Calu3 (cell line): ENCODE results near the gene CLDN20. TPM values are rescaled to one million over a fixed set of nuclear protein-coding genes. Genes with fewer than 3 reads are reported as not detected.

ENCODE experiments used
- BruUV-seq: library from RNA; stranded (reverse); fragments of 400-500 nt; replicated peaks from 2 replicates; lab custom pipeline; 2021; lab: Mats Ljungman, UMichigan
- CTCF ChIA-PET: fragments of 300-600 bp; sonication (Branson Sonifier 250); formaldehyde crosslinking; loops from one replicate; lab custom pipeline; 2022; ENCODE audit warnings: antibody characterized with exemption; lab: Charles Lee
- DNase-seq: peaks from one replicate; pipeline ENCODE4 v3.0.0; 2022
- H3K27ac Mint-ChIP-seq: one replicate; pipeline ENCODE4 v1.8.0; 2022; ENCODE audit warnings: mixed read lengths; ENCODE audit not compliant: unreplicated experiment
- H3K27me3 Mint-ChIP-seq: one replicate; pipeline ENCODE4 v1.8.0; 2022; ENCODE audit warnings: mixed read lengths; ENCODE audit not compliant: unreplicated experiment
- H3K36me3 Mint-ChIP-seq: one replicate; pipeline ENCODE4 v1.8.0; 2022; ENCODE audit warnings: mild to moderate bottlenecking, moderate library complexity, mixed read lengths; ENCODE audit not compliant: insufficient read depth, unreplicated experiment
- H3K4me1 Mint-ChIP-seq: one replicate; pipeline ENCODE4 v1.8.0; 2022; ENCODE audit warnings: mild to moderate bottlenecking, low read depth, mixed read lengths; ENCODE audit not compliant: unreplicated experiment
- H3K4me3 Mint-ChIP-seq: one replicate; pipeline ENCODE4 v1.8.0; 2022; ENCODE audit warnings: mild to moderate bottlenecking, low read depth, moderate library complexity, mixed read lengths; ENCODE audit not compliant: unreplicated experiment
- H3K9me3 Mint-ChIP-seq: one replicate; pipeline ENCODE4 v1.8.0; 2022; ENCODE audit warnings: low read depth, mixed read lengths; ENCODE audit not compliant: unreplicated experiment
- intact Hi-C: fragments of 100-400 bp; cut with micrococcal nuclease; formaldehyde crosslinking; loops from one replicate; pipeline ENCODE4 v1.10.0; 2022; ENCODE audit not compliant: unreplicated experiment
- total RNA-seq: library from RNA; stranded (reverse); gene quantifications from 2 replicates; pipeline ENCODE4 v1.2.3, GENCODE V29; 2022
- TF ChIP-seq, protein P1 (sequence below): fragments of 200-600 bp; IDR thresholded peaks from one replicate; pipeline ENCODE4 v1.8.0; 2022; ENCODE audit warnings: antibody characterized with exemption; ENCODE audit not compliant: unreplicated experiment

Gene CLDN20
- total RNA-seq, 1 experiment from 2014 or later, result not detected

DNA sequence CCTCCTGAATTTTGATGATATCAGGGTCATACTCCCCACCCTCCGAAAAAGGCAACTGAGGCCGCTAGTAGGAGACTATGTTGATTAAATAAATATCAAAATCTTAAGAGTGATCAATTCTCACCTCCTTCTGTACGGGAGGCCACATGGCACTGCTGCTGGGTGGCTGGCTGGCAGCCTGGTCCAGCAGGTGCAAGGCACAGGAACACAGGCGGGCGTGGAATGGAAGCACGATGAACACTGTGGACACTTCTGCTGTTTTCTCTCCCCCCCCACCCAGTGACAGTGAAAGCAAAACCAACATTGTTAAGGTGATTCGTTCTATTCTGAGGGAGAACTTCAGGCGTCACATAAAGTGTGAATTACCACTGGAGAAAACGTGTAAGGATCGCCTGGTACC, 9.7 kb upstream of the CLDN20 start:
- Mint-ChIP-seq H3K27me3 (no peaks in the 10 kb centered on the region), H3K36me3 (peaks cover 24% of the 10 kb centered on the region), H3K4me3 (no peak overlapping the region), H3K4me1 (no peaks in the 10 kb centered on the region), H3K27ac (no peak overlapping the region), H3K9me3 (no peaks in the 10 kb centered on the region)
- CTCF ChIA-PET, result no interaction called here
- TF ChIP-seq, protein P1, sequence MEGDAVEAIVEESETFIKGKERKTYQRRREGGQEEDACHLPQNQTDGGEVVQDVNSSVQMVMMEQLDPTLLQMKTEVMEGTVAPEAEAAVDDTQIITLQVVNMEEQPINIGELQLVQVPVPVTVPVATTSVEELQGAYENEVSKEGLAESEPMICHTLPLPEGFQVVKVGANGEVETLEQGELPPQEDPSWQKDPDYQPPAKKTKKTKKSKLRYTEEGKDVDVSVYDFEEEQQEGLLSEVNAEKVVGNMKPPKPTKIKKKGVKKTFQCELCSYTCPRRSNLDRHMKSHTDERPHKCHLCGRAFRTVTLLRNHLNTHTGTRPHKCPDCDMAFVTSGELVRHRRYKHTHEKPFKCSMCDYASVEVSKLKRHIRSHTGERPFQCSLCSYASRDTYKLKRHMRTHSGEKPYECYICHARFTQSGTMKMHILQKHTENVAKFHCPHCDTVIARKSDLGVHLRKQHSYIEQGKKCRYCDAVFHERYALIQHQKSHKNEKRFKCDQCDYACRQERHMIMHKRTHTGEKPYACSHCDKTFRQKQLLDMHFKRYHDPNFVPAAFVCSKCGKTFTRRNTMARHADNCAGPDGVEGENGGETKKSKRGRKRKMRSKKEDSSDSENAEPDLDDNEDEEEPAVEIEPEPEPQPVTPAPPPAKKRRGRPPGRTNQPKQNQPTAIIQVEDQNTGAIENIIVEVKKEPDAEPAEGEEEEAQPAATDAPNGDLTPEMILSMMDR, result no peak
- no peak for DNase-seq
- intact Hi-C loops, result no loop called here
- BruUV-seq, result no TSS peak

DNA sequence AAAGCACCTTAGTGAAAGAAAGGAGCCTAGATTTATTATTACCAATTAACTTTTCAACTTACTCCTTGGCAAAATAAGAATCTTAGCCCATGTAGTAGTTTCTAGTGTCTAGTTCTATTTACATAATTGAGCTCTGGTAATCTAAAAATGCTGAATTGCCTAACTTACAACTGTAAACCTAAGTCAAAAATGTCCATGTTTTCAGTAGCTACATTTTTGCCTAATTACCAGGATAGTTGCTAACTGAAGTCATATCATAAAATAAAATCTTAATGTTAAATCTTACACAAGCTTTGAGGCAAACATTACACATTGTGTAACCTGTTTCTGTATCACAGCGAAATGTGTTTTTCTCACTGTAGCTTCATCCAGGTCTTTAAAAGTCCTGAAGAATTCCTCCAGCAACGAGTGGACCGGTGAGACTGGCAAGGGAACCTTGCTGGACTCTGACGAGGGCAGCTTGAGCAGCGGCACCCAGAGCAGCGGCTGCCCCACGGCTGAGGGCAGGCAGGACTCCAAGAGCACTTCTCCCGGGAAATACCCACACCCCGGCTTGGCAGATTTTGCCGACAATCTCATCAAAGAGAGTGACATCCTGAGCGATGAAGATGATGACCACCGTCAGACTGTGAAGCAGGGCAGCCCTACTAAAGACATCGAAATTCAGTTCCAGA, 7.6 kb upstream of the CLDN20 start:
- Mint-ChIP-seq H3K9me3 (no peaks in the 10 kb centered on the region), H3K36me3 (peaks cover 23% of the 10 kb centered on the region), H3K27ac (no peak overlapping the region), H3K4me3 (no peak overlapping the region), H3K27me3 (no peaks in the 10 kb centered on the region), H3K4me1 (no peaks in the 10 kb centered on the region)
- TF ChIP-seq, protein P1, result no peak
- intact Hi-C loops, result no loop called here
- CTCF ChIA-PET, result no interaction called here
- DNase-seq, result no peak
- BruUV-seq, result no TSS peak

DNA sequence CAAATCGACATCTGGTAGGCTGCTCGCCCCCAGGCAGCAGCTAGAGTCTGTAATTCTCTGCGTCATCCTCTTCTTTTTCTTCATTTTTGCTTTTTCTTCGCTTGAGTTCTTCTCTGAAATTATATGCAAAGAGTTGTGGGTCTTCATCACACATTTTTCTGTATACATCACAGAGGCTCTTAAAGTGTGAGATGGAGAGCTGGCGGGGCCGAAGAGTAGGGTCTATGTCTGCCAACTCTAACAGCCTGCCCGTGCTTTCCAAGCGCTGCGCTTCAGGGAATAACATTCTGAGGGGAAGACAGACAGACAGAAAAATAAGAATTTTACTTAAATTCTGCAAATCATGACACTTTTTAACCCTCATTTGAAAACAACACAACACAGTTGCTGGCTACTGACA, 6.0 kb upstream of the CLDN20 start:
- no TSS peak for BruUV-seq
- no peaks in the 10 kb centered on the region for H3K9me3 Mint-ChIP-seq
- no peak overlapping the region for H3K4me3 Mint-ChIP-seq
- H3K27me3 Mint-ChIP-seq, result no peaks in the 10 kb centered on the region
- intact Hi-C loops, result no loop called here
- H3K36me3 Mint-ChIP-seq, result peaks cover 20% of the 10 kb centered on the region
- H3K4me1 Mint-ChIP-seq, result no peaks in the 10 kb centered on the region
- no peak for DNase-seq
- CTCF ChIA-PET, result no interaction called here
- no peak overlapping the region for H3K27ac Mint-ChIP-seq
- TF ChIP-seq, protein P1, result no peak

DNA sequence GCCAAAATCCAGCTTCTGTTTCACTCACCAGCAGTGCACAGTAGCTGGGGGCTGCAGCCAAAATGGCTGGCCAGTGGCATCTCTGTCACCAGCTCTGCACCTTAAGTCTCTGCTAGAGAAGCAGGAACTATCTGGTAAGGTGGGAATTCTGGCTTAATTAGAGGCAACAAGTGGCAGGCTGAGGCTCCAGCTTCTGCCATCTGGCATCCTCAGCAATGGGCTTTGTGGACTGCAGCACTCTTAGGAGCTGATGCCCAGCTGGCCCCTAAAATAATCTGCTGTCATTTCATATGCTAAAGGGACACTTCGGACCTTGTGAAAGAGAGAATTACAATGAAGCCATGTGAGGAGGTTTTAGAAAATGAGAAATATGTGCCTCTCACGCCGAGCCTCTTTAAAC, 4.6 kb upstream of the CLDN20 start:
- H3K36me3 Mint-ChIP-seq, result peaks cover 20% of the 10 kb centered on the region
- H3K9me3 Mint-ChIP-seq, result no peaks in the 10 kb centered on the region
- H3K4me1 Mint-ChIP-seq, result no peaks in the 10 kb centered on the region
- H3K27ac Mint-ChIP-seq, result no peak overlapping the region
- intact Hi-C loops, result no loop called here
- CTCF ChIA-PET, result no interaction called here
- DNase-seq, result no peak
- H3K4me3 Mint-ChIP-seq, result no peak overlapping the region
- H3K27me3 Mint-ChIP-seq, result no peaks in the 10 kb centered on the region
- TF ChIP-seq, protein P1, result no peak
- BruUV-seq, result no TSS peak
